Transverse colon (tissue), 4 donors: Measurements from ENCODE around the gene BRS3. TPM values are rescaled to one million over a fixed set of nuclear protein-coding genes. Genes with fewer than 3 reads are reported as not detected.

Experiments used
- DNase-seq: peaks from one replicate; pipeline ENCODE4 v3.0.0-alpha.2; 2019
- H3K27ac ChIP-seq, 4 donors: fragments of 200-600 bp; sonication (generic); 2 replicates each; pipeline ENCODE4 v1.5.1; 2016 to 2018; ENCODE audit warnings: inconsistent platforms in 4 of 4
- H3K27me3 ChIP-seq: fragments of 200-600 bp; sonication (generic); 2 replicates; pipeline ENCODE4 v1.5.1; 2017; ENCODE audit warnings: inconsistent platforms
- H3K36me3 ChIP-seq, 4 donors: fragments of 200-600 bp; sonication (generic); 2 replicates each; pipeline ENCODE4 v1.5.1; 2017 to 2019; ENCODE audit warnings: inconsistent platforms in 4 of 4
- H3K4me1 ChIP-seq, 4 donors: fragments of 200-600 bp; sonication (generic); 2 replicates each; pipeline ENCODE4 v1.5.1; 2017 to 2020; ENCODE audit warnings: inconsistent platforms in 4 of 4
- H3K4me3 ChIP-seq, 4 donors: fragments of 200-600 bp; sonication (generic); 1 replicate in 1 of 4; 2 replicates in 3 of 4; pipeline versions ENCODE4 v1.5.1 to v1.6.1; 2017 to 2019; ENCODE audit warnings: inconsistent platforms in 4 of 4
- H3K9me3 ChIP-seq, 2 donors: fragments of 200-600 bp; sonication (generic); 2 replicates each; pipeline ENCODE4 v1.5.1; 2017 to 2019; ENCODE audit warnings: inconsistent platforms in 2 of 2
- CTCF ChIP-seq, 5 experiments: fragments of 200-600 bp in 3 of 5; fragments of 450-650 bp in 2 of 5; sonication (generic) in 3 of 5; IDR thresholded peaks; 1 replicate in 2 of 5; 2 replicates in 3 of 5; pipeline ENCODE4 v1.5.1; 2016 to 2017; ENCODE audit warnings: antibody characterized with exemption in 5 of 5, inconsistent platforms in 3 of 5, mild to moderate bottlenecking in 2 of 5, moderate library complexity in 1 of 5
- EP300 ChIP-seq: sonication (generic); formaldehyde crosslinking; IDR thresholded peaks from one replicate; pipeline ENCODE4 v1.6.1; 2017; ENCODE audit warnings: antibody characterized with exemption, low read depth
- POLR2A ChIP-seq: fragments of 450-650 bp; IDR thresholded peaks from one replicate; pipeline ENCODE4 v1.6.1; 2016; ENCODE audit warnings: antibody characterized with exemption, mild to moderate bottlenecking, moderate library complexity
- POLR2AphosphoS5 ChIP-seq, 3 donors: sonication (generic); formaldehyde crosslinking; IDR thresholded peaks; one replicate each; pipeline ENCODE4 v1.6.1; 2016; ENCODE audit warnings: antibody characterized with exemption in 3 of 3
- WGBS, 2 donors: methylation state at CpG; one replicate each; pipeline ENCODE4 v1.1.5; 2018; ENCODE audit warnings: low coverage in 1 of 2; 5-methylcytosine and 5-hydroxymethylcytosine counted together
- in situ Hi-C, 4 donors: fragments of 200-750 bp; cut with MboI; loops; one replicate each; pipeline versions ENCODE4 v1.15.0 to v1.15.1; 2017; ENCODE audit warnings: low sequenced_read_pairs in 3 of 4, low pct_ligation_motif_present in 1 of 4, low pct_unique_long_range_greater_than_20kb in 1 of 4
- intact Hi-C: fragments of 100-400 bp; cut with DNase I; formaldehyde crosslinking; loops from one replicate; pipeline ENCODE4 v1.15.1; 2023; ENCODE audit warnings: low total_unique reads
- total RNA-seq, 4 donors: library from RNA; depleted of rRNA; stranded (reverse); fragments of >200 nt; gene quantifications; one replicate each; pipeline ENCODE4 v1.1.0, GENCODE V29; 2016

BRS3 gene
- total RNA-seq, 4 donors from 2014 or later: not detected

GRCh38 chrX:136491832-136492231 is 4.1 kb downstream of the BRS3 start:
- Histone ChIP-seq H3K27ac (no peak overlapping the region), H3K27me3 (peaks cover 9% of the 10 kb centered on the region), H3K4me1 (peaks cover 0 to 3% (median 0%) of the 10 kb centered on the region in 4 donors), H3K4me3 (no peak overlapping the region), H3K36me3 (no peaks in the 10 kb centered on the region), H3K9me3 (no peaks in the 10 kb centered on the region)
- WGBS, 2 donors: 72 to 83% methylated on average over 1 to 6 of the region's 6 CpGs
- intact Hi-C loops: loop anchor here (5.0 kb wide), 1 partner anchor 215 kb away; no protein-coding TSS in a partner anchor
- in situ Hi-C loops: no loop called here
- DNase-seq: no peak
- TF ChIP-seq POLR2A (no peak), EP300 (no peak), CTCF (IDR thresholded peaks at IDR 0.05) (no peak), POLR2AphosphoS5 (IDR thresholded peaks at IDR 0.05) (no peak)

DNA sequence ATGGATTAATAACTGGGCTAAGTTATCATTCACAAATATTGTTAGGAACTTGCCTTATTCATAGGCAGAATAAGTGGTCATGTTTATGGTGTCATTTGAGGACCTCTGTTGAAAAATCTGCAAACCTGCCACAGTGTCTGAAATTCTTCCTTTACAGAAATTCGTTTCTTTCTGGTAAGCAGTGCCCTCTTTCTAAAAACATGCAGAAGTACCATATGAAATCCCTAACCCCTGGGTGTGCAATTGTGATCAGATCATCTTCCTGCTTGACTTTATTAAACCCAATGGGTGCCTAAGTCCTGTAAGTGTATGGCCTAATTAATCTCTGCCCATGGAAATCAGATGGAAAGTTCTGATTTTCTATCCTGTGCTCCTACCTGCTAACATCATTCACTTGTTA is 5.3 kb downstream of the BRS3 start:
- WGBS, 2 donors: 18% methylated on average over 1 of the region's 1 CpG; no CpG with 5 or more reads in 1 of the 2 donors
- intact Hi-C loops: loop anchor here (5.0 kb wide), 1 partner anchor 214 kb away; no protein-coding TSS in a partner anchor
- Histone ChIP-seq H3K9me3 (no peaks in the 10 kb centered on the region), H3K27me3 (peaks cover 9% of the 10 kb centered on the region), H3K4me3 (no peak overlapping the region), H3K4me1 (peaks cover 0 to 3% (median 0%) of the 10 kb centered on the region in 4 donors), H3K27ac (no peak overlapping the region), H3K36me3 (no peaks in the 10 kb centered on the region)
- DNase-seq: no peak
- in situ Hi-C loops: no loop called here
- TF ChIP-seq POLR2A (no peak), CTCF (IDR thresholded peaks at IDR 0.05) (no peak), POLR2AphosphoS5 (IDR thresholded peaks at IDR 0.05) (no peak), EP300 (no peak)

- peaks cover 5% of the 10 kb centered on the region for H3K27me3 ChIP-seq
- no peak for DNase-seq
- H3K4me1 ChIP-seq: peaks cover 0 to 16% (median 3%) of the 10 kb centered on the region in 4 donors
- no peaks in the 10 kb centered on the region for H3K9me3 ChIP-seq
- intact Hi-C loops (no loop called here), in situ Hi-C loops (no loop called here)
- H3K36me3 ChIP-seq: no peaks in the 10 kb centered on the region
- no peak overlapping the region for H3K27ac ChIP-seq
- no peak for TF ChIP-seq EP300
- TF ChIP-seq POLR2AphosphoS5 (IDR thresholded peaks at IDR 0.05): no peak
- no peak for TF ChIP-seq CTCF (IDR thresholded peaks at IDR 0.05)
- TF ChIP-seq POLR2A: no peak
- 65 to 87% methylated on average over 4 of the region's 4 CpGs for WGBS, 2 donors
- H3K4me3 ChIP-seq: no peak overlapping the region
These were observed 7.3 kb downstream of the BRS3 start for GRCh38 chrX:136495043-136495442.

GRCh38 chrX:136496186-136496763 is 8.5 kb downstream of the BRS3 start:
- H3K4me3 ChIP-seq: peak overlapping the region; percentile 17 to 70 (median 58)
- H3K27me3 ChIP-seq: peaks cover under 1% of the 10 kb centered on the region
- in situ Hi-C loops: no loop called here
- no peaks in the 10 kb centered on the region for H3K36me3 ChIP-seq
- WGBS, 2 donors: 0 to 40% methylated on average over 2 to 13 of the region's 13 CpGs
- no peak for DNase-seq
- no peaks in the 10 kb centered on the region for H3K9me3 ChIP-seq
- intact Hi-C loops: no loop called here
- H3K27ac ChIP-seq: peak overlapping the region; percentile 89 to 97 (median 96)
- H3K4me1 ChIP-seq: peaks cover 0 to 16% (median 3%) of the 10 kb centered on the region in 4 donors
- TF ChIP-seq POLR2AphosphoS5 (IDR thresholded peaks at IDR 0.05): no peak
- no peak for TF ChIP-seq POLR2A
- no peak for TF ChIP-seq CTCF (IDR thresholded peaks at IDR 0.05)
- no peak for TF ChIP-seq EP300
